Ishikawa (cell line): ENCODE data around the gene EYS.

Experiments used
- CEBPB ChIP-seq: IDR thresholded peaks from 2 replicates; pipeline ENCODE4 v1.6.1; 2012
- CREB1 ChIP-seq: IDR thresholded peaks from 2 replicates; pipeline ENCODE4 v1.6.1; 2012; ENCODE audit warnings: low read depth
- EGR1 ChIP-seq: IDR thresholded peaks from 2 replicates; pipeline ENCODE4 v1.6.1; 2012
- EP300 ChIP-seq: IDR thresholded peaks from 2 replicates; pipeline ENCODE4 v1.6.1; 2012; ENCODE audit warnings: borderline replicate concordance
- FOXM1 ChIP-seq: IDR thresholded peaks from 2 replicates; pipeline ENCODE4 v1.6.1; 2012; ENCODE audit warnings: low read depth, borderline replicate concordance
- NFIC ChIP-seq: IDR thresholded peaks from 2 replicates; pipeline ENCODE4 v1.6.1; 2012
- RAD21 ChIP-seq: IDR thresholded peaks from 2 replicates; pipeline ENCODE4 v1.6.1; 2012; ENCODE audit warnings: low read depth
- REST ChIP-seq: IDR thresholded peaks from 2 replicates; pipeline ENCODE4 v1.6.1; 2012; ENCODE audit warnings: low read depth, mild to moderate bottlenecking
- TAF1 ChIP-seq: IDR thresholded peaks from 2 replicates; pipeline ENCODE4 v1.6.1; 2012; ENCODE audit warnings: low read depth, mild to moderate bottlenecking
- TCF12 ChIP-seq: IDR thresholded peaks from 2 replicates; pipeline ENCODE4 v1.6.1; 2012; ENCODE audit warnings: low read depth
- TEAD4 ChIP-seq: IDR thresholded peaks from 2 replicates; pipeline ENCODE4 v1.6.1; 2012
- YY1 ChIP-seq: IDR thresholded peaks from 2 replicates; pipeline ENCODE4 v1.6.1; 2012; ENCODE audit warnings: low read depth
- ZBTB7A ChIP-seq: IDR thresholded peaks from 2 replicates; pipeline ENCODE4 v1.6.1; 2012; ENCODE audit warnings: low read depth
- TF ChIP-seq, protein P1 (sequence below): IDR thresholded peaks from 2 replicates; pipeline ENCODE4 v1.6.1; 2012
- TF ChIP-seq, protein P2 (sequence below): IDR thresholded peaks from 2 replicates; pipeline ENCODE4 v1.6.1; 2012

Gene EYS

DNA sequence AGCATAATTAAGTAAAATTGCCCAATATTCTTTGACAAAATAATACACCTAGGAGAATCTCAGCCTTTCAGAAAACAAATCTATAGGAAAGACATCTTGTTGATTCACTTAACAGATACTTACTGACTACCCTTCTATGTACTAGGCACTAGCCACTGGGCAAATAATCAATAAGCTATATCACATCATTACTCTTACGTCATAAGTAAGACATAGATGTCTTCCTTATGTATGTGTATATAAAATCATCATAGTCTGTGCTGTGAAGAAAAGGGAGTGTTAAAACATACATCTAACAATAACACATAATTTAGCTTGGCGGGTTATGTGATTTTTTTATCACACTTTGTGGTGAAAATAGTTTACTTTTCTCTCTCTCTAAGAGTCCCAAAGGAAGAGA lies 733.9 kb downstream of the EYS start:
- TF ChIP-seq TAF1 (no peak), EGR1 (no peak), NFIC (no peak), REST (no peak), EP300 (no peak), TCF12 (no peak), TEAD4 (no peak), ZBTB7A (no peak), CREB1 (no peak), CEBPB (no peak), YY1 (no peak), RAD21 (no peak), FOXM1 (no peak)
- TF ChIP-seq, protein P1, sequence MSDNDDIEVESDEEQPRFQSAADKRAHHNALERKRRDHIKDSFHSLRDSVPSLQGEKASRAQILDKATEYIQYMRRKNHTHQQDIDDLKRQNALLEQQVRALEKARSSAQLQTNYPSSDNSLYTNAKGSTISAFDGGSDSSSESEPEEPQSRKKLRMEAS = no peak
- TF ChIP-seq, protein P2, sequence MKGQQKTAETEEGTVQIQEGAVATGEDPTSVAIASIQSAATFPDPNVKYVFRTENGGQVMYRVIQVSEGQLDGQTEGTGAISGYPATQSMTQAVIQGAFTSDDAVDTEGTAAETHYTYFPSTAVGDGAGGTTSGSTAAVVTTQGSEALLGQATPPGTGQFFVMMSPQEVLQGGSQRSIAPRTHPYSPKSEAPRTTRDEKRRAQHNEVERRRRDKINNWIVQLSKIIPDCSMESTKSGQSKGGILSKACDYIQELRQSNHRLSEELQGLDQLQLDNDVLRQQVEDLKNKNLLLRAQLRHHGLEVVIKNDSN = no peak

DNA sequence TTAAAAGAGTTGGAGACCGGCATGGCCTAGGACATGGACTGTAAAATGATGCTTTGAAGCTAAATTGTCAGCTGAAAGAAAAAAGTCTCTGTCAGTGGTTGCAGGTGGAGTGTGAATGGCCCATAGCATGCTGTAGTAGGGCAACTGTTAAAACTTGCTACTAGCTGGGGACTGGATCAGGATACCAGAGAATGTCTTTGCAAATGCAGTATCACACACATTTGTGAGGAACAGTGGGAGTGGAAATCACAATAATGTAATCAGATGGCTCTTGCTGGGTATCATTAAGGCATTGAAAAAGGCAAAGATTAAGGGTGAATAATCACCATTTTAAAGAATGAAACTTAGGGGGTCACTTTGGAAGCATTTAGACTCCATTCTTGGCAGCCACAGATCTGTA lies 737.9 kb downstream of the EYS start:
- TF ChIP-seq EP300 (no peak), FOXM1 (no peak), EGR1 (no peak), REST (no peak), TEAD4 (no peak), ZBTB7A (no peak), TCF12 (no peak), YY1 (no peak)
- TF ChIP-seq, protein P2 = no peak

- TF ChIP-seq NFIC = no peak
- TF ChIP-seq, protein P2 = no peak
- no peak for TF ChIP-seq RAD21
- no peak for TF ChIP-seq TCF12
- TF ChIP-seq TAF1 = no peak
- TF ChIP-seq CEBPB = no peak
- TF ChIP-seq, protein P1 = no peak
- TF ChIP-seq CREB1 = no peak
- TF ChIP-seq FOXM1 = no peak
- no peak for TF ChIP-seq REST
- no peak for TF ChIP-seq ZBTB7A
- TF ChIP-seq EP300 = no peak
- TF ChIP-seq YY1 = no peak
Measured at GRCh38 chr6:64955435-64955848, 751.6 kb downstream of the EYS start.

- TF ChIP-seq TCF12 (no peak), FOXM1 (no peak), EP300 (no peak), NFIC (no peak), TEAD4 (no peak), TAF1 (no peak), CEBPB (no peak), YY1 (no peak), EGR1 (no peak), REST (no peak), ZBTB7A (no peak), RAD21 (no peak)
- TF ChIP-seq, protein P2 = no peak
Measured at GRCh38 chr6:64949257-64949656, 757.8 kb downstream of the EYS start.
